Hippocampal formation (tissue), 2 donors: Measurements from ENCODE around the gene CCDC32.

ENCODE experiments used
- DNase-seq, 2 donors: peaks; one replicate each; lab custom pipeline; 2025; lab: John Stamatoyannopoulos, UW

Gene CCDC32

GRCh38 chr15:40565333-40566238 is 744 bp upstream of the CCDC32 start:
- DNase-seq = no peak

- DNase-seq = no peak
These were observed 1.4 kb downstream of the CCDC32 start for GRCh38 chr15:40563426-40563825.

GRCh38 chr15:40562691-40563090 is 2.2 kb downstream of the CCDC32 start:
- no peak for DNase-seq

- DNase-seq = no peak
These were observed 5.7 kb downstream of the CCDC32 start for GRCh38 chr15:40558952-40559742.

- DNase-seq = no peak
These were observed 9.0 kb downstream of the CCDC32 start for GRCh38 chr15:40555876-40556275.

- DNase-seq = no peak
These were observed 10.7 kb downstream of the CCDC32 start for GRCh38 chr15:40554161-40554525.

- no peak for DNase-seq
These were observed 14.4 kb downstream of the CCDC32 start for GRCh38 chr15:40550341-40551037.

- no peak for DNase-seq
These were observed 14.9 kb downstream of the CCDC32 start for GRCh38 chr15:40549894-40550293.

- DNase-seq = no peak
These were observed 16.2 kb downstream of the CCDC32 start for GRCh38 chr15:40548610-40549009.

GRCh38 chr15:40545457-40545856 is 19.4 kb downstream of the CCDC32 start:
- no peak for DNase-seq

- no peak for DNase-seq
These were observed 21.1 kb downstream of the CCDC32 start for GRCh38 chr15:40543631-40544294.

- DNase-seq = no peak
These were observed 21.8 kb downstream of the CCDC32 start for GRCh38 chr15:40543082-40543481.

- DNase-seq = no peak
These were observed 25.9 kb downstream of the CCDC32 start for GRCh38 chr15:40538976-40539375.

GRCh38 chr15:40536501-40536900 is 28.3 kb downstream of the CCDC32 start:
- DNase-seq = no peak

GRCh38 chr15:40534371-40534770 is 30.5 kb downstream of the CCDC32 start:
- DNase-seq = no peak

- no peak for DNase-seq
These were observed 31.0 kb downstream of the CCDC32 start for GRCh38 chr15:40533763-40534364.

- no peak for DNase-seq
These were observed 36.0 kb downstream of the CCDC32 start for GRCh38 chr15:40528801-40529200.

GRCh38 chr15:40525855-40526254 is 39.0 kb downstream of the CCDC32 start:
- DNase-seq = no peak

GRCh38 chr15:40523611-40524010 is 41.2 kb downstream of the CCDC32 start:
- no peak for DNase-seq

GRCh38 chr15:40516322-40516721 is 48.5 kb downstream of the CCDC32 start:
- DNase-seq = no peak

- no peak for DNase-seq
These were observed 51.2 kb downstream of the CCDC32 start for GRCh38 chr15:40513609-40514008.
